Measurements from ENCODE around the gene FMO3.

DNA sequence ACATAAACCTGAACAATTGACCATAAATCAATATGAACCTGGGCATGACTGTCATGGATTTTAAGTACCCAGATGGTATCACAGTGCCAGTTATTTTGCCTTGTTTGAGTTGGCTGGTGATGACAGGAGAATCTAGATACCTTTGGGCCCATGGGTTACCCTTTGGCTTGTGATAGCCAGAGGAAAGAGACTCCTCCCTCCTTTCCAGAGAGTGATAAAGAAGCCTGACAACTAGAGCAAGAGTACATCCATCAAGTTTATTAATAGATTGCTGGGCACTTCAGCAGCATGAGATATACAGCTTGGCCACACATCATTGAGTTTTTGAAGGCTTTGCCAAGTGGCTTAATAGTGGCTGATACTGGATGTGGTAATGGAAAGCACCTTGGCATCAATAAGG lies 6.6 kb upstream of the FMO3 start:
- TF ChIP-seq, protein P1, sequence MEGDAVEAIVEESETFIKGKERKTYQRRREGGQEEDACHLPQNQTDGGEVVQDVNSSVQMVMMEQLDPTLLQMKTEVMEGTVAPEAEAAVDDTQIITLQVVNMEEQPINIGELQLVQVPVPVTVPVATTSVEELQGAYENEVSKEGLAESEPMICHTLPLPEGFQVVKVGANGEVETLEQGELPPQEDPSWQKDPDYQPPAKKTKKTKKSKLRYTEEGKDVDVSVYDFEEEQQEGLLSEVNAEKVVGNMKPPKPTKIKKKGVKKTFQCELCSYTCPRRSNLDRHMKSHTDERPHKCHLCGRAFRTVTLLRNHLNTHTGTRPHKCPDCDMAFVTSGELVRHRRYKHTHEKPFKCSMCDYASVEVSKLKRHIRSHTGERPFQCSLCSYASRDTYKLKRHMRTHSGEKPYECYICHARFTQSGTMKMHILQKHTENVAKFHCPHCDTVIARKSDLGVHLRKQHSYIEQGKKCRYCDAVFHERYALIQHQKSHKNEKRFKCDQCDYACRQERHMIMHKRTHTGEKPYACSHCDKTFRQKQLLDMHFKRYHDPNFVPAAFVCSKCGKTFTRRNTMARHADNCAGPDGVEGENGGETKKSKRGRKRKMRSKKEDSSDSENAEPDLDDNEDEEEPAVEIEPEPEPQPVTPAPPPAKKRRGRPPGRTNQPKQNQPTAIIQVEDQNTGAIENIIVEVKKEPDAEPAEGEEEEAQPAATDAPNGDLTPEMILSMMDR (IDR thresholded peaks at IDR 0.05) = no peak
- TF ChIP-seq POLR2A (IDR thresholded peaks at IDR 0.05) = no peak
